Esophagus squamous epithelium (tissue), 5 donors: ENCODE data around the gene ITGB2. TPM values are rescaled to one million over a fixed set of nuclear protein-coding genes. Genes with fewer than 3 reads are reported as not detected.

Source experiments
- DNase-seq: peaks from one replicate; lab custom pipeline; 2025; lab: John Stamatoyannopoulos, UW
- H3K27ac ChIP-seq, 4 donors: fragments of 200-600 bp; sonication (generic); one replicate each; pipeline ENCODE4 v1.5.1; 2016 to 2019; ENCODE audit warnings: mild to moderate bottlenecking in 1 of 4
- H3K27me3 ChIP-seq, 4 donors: fragments of 200-600 bp; sonication (generic); 1 replicate in 3 of 4; 2 replicates in 1 of 4; pipeline versions ENCODE4 v1.5.1 to v1.6.0; 2017 to 2021; ENCODE audit warnings: antibody characterized with exemption in 1 of 4
- H3K36me3 ChIP-seq, 3 donors: fragments of 200-600 bp; sonication (generic); one replicate each; pipeline ENCODE4 v1.5.1; 2016 to 2019
- H3K4me1 ChIP-seq, 3 donors: fragments of 200-600 bp; sonication (generic); one replicate each; pipeline ENCODE4 v1.5.1; 2017 to 2019
- H3K4me3 ChIP-seq, 4 donors: fragments of 200-600 bp; sonication (generic); 1 replicate in 3 of 4; 2 replicates in 1 of 4; pipeline ENCODE4 v1.5.1; 2016 to 2019; ENCODE audit warnings: mild to moderate bottlenecking in 2 of 4, moderate library complexity in 1 of 4
- H3K9me3 ChIP-seq, 3 donors: fragments of 200-600 bp; sonication (generic); one replicate each; pipeline ENCODE4 v1.5.1; 2016 to 2019
- POLR2A ChIP-seq, 4 donors: fragments of 450-650 bp; IDR thresholded peaks; one replicate each; pipeline ENCODE4 v1.6.1; 2017; ENCODE audit warnings: antibody characterized with exemption in 4 of 4, mild to moderate bottlenecking in 4 of 4, moderate library complexity in 3 of 4
- WGBS, 2 donors: methylation state at CpG; one replicate each; pipeline ENCODE4 v1.1.5; 2018; 5-methylcytosine and 5-hydroxymethylcytosine counted together
- intact Hi-C: fragments of 100-400 bp; cut with DNase I; formaldehyde crosslinking; loops from one replicate; pipeline ENCODE4 v1.15.0; 2022
- total RNA-seq, 4 donors: library from RNA; depleted of rRNA; stranded (reverse); fragments of >200 nt; gene quantifications; one replicate each; pipeline ENCODE4 v1.1.0, GENCODE V29; 2016
- TF ChIP-seq, protein P1 (sequence below), 6 experiments: fragments of 450-650 bp in 4 of 6; fragments of 200-600 bp in 2 of 6; sonication (generic) in 2 of 6; IDR thresholded peaks; one replicate each; pipeline ENCODE4 v1.5.1; 2016 to 2019; ENCODE audit warnings: antibody characterized with exemption in 6 of 6, mild to moderate bottlenecking in 4 of 6, moderate library complexity in 4 of 6
- donor health status: DM: yes; HTN: yes; CAD: no.

ITGB2 gene
- total RNA-seq, 4 donors from 2014 or later, result 6.6 to 47.1 (median 18.5) TPM

- WGBS, 2 donors, result 65% methylated on average over 3 of the region's 24 CpGs; no CpG with 5 or more reads in 1 of the 2 donors
- Histone ChIP-seq H3K27ac (no peak overlapping the region), H3K4me1 (peaks cover 0 to 27% (median 14%) of the 10 kb centered on the region in 3 donors), H3K36me3 (no peaks in the 10 kb centered on the region), H3K9me3 (no peaks in the 10 kb centered on the region), H3K4me3 (no peak overlapping the region), H3K27me3 (peaks cover 0 to 56% (median 0%) of the 10 kb centered on the region in 4 donors)
- intact Hi-C loops, result no loop called here
- TF ChIP-seq, protein P1, sequence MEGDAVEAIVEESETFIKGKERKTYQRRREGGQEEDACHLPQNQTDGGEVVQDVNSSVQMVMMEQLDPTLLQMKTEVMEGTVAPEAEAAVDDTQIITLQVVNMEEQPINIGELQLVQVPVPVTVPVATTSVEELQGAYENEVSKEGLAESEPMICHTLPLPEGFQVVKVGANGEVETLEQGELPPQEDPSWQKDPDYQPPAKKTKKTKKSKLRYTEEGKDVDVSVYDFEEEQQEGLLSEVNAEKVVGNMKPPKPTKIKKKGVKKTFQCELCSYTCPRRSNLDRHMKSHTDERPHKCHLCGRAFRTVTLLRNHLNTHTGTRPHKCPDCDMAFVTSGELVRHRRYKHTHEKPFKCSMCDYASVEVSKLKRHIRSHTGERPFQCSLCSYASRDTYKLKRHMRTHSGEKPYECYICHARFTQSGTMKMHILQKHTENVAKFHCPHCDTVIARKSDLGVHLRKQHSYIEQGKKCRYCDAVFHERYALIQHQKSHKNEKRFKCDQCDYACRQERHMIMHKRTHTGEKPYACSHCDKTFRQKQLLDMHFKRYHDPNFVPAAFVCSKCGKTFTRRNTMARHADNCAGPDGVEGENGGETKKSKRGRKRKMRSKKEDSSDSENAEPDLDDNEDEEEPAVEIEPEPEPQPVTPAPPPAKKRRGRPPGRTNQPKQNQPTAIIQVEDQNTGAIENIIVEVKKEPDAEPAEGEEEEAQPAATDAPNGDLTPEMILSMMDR (IDR thresholded peaks at IDR 0.05), result no peak
- no peak for TF ChIP-seq POLR2A (IDR thresholded peaks at IDR 0.05)
- DNase-seq, result no peak
These were observed 32.7 kb downstream of the ITGB2 start for GRCh38 chr21:44887807-44888580.

DNA sequence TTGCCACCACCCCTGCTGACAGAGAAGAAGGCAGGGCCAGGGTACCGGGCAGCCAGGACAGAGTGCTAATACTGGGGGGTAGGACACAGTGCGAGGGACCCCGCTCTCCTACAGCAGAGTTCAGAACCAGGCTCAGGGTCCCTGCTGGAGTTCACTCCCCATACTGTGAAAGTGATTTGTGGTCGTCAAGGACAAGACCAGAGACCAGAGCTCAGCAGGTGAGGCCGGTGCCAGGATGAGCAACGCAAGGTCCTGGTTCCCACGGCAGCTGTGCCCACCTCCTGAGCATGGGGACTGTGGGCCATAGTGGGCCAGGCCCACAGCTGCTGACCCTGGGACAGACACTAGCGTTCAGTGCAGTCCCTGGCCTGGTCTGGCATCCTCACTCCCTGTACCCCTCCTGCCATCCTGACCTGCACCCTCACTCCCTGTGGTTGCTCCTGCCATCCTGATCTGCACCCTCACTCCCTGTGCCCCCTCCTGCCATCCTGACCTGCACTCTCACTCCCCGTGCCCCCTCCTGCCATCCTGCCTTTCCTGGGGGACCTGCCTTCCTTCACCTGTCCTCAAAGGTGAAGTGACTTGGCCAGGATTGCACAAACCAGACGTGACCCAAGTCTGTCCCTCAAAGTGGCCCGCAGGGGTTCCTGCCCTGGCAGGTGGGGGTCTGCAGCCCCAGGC lies 33.4 kb downstream of the ITGB2 start:
- H3K36me3 ChIP-seq, result no peaks in the 10 kb centered on the region
- no peaks in the 10 kb centered on the region for H3K9me3 ChIP-seq
- intact Hi-C loops, result no loop called here
- peaks cover 0 to 27% (median 14%) of the 10 kb centered on the region in 3 donors for H3K4me1 ChIP-seq
- H3K27me3 ChIP-seq, result peaks cover 0 to 56% (median 0%) of the 10 kb centered on the region in 4 donors
- no peak overlapping the region for H3K4me3 ChIP-seq
- DNase-seq, result no peak
- no peak overlapping the region for H3K27ac ChIP-seq
- WGBS, 2 donors, result 87 to 88% methylated on average over 6 to 7 of the region's 11 CpGs
- no peak for TF ChIP-seq POLR2A (IDR thresholded peaks at IDR 0.05)
- TF ChIP-seq, protein P1 (IDR thresholded peaks at IDR 0.05), result no peak

GRCh38 chr21:44886113-44887075 lies 34.3 kb downstream of the ITGB2 start:
- no peak overlapping the region for H3K4me3 ChIP-seq
- H3K36me3 ChIP-seq, result no peaks in the 10 kb centered on the region
- H3K9me3 ChIP-seq, result no peaks in the 10 kb centered on the region
- intact Hi-C loops, result no loop called here
- H3K27me3 ChIP-seq, result peaks cover 0 to 47% (median 0%) of the 10 kb centered on the region in 4 donors
- H3K27ac ChIP-seq, result no peak overlapping the region
- H3K4me1 ChIP-seq, result peaks cover 0 to 35% (median 14%) of the 10 kb centered on the region in 3 donors
- no peak for DNase-seq
- 76 to 84% methylated on average over 20 to 21 of the region's 44 CpGs for WGBS, 2 donors
- TF ChIP-seq POLR2A (IDR thresholded peaks at IDR 0.05), result no peak
- TF ChIP-seq, protein P1 (IDR thresholded peaks at IDR 0.05), result no peak

DNA sequence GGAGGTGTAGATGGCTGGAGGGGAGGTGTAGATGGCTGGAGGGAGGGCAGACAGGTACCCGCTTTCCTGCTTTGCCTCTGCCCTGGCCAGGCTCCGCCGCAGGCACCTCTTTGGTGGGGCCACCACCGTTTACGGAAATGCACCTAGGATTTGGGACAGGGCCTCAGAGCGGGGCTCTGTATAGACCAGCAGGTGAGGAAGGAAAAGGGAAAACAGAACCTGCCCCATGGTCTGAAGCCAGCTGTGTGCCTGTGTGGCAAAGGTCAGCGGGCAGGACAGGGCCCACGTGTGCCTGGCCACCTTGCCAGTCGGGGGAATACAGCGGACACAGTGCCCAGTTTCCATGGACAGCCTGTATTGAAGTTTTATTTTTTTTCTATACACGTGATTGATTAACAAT lies 35.1 kb downstream of the ITGB2 start:
- DNase-seq, result no peak
- H3K4me3 ChIP-seq, result no peak overlapping the region
- H3K27me3 ChIP-seq, result peaks cover 0 to 39% (median 0%) of the 10 kb centered on the region in 4 donors
- peaks cover 0 to 31% (median 13%) of the 10 kb centered on the region in 3 donors for H3K4me1 ChIP-seq
- TF ChIP-seq POLR2A (IDR thresholded peaks at IDR 0.05), result no peak
- TF ChIP-seq, protein P1 (IDR thresholded peaks at IDR 0.05), result no peak
- intact Hi-C loops, result no loop called here
- 73 to 78% methylated on average over 10 to 11 of the region's 11 CpGs for WGBS, 2 donors
- H3K9me3 ChIP-seq, result no peaks in the 10 kb centered on the region
- no peak overlapping the region for H3K27ac ChIP-seq
- H3K36me3 ChIP-seq, result no peaks in the 10 kb centered on the region
